Upper lobe of left lung (tissue), 6 donors: Measurements from ENCODE around the gene CCDC57. TPM values are rescaled to one million over a fixed set of nuclear protein-coding genes. Genes with fewer than 3 reads are reported as not detected.

Source experiments
- ATAC-seq, 2 donors: fragments of 200-7000 bp; cut with Tn5 transposase; one replicate each; pipeline ENCODE4 v1.9.1; 2022; ENCODE audit warnings: mild to moderate bottlenecking in 2 of 2, moderate library complexity in 2 of 2; ENCODE audit not compliant: low FRiP score in 2 of 2
- DNase-seq, 2 donors: peaks; one replicate each; pipeline ENCODE4 v3.0.0-alpha.2; 2019 to 2020
- H3K27ac ChIP-seq, 4 donors: fragments of 200-600 bp; sonication (generic); one replicate each; pipeline ENCODE4 v1.5.1; 2016 to 2019
- H3K27me3 ChIP-seq, 4 donors: fragments of 200-600 bp; sonication (generic); one replicate each; pipeline ENCODE4 v1.5.1; 2017 to 2019
- H3K36me3 ChIP-seq, 4 donors: fragments of 200-600 bp; sonication (generic); one replicate each; pipeline ENCODE4 v1.5.1; 2016 to 2019
- H3K4me1 ChIP-seq, 4 donors: fragments of 200-600 bp; sonication (generic); one replicate each; pipeline ENCODE4 v1.5.1; 2018 to 2019
- H3K4me3 ChIP-seq, 4 donors: fragments of 200-600 bp; sonication (generic); one replicate each; pipeline ENCODE4 v1.5.1; 2017 to 2019; ENCODE audit warnings: mild to moderate bottlenecking in 2 of 4, moderate library complexity in 1 of 4
- H3K9me3 ChIP-seq, 4 donors: fragments of 200-600 bp; sonication (generic); one replicate each; pipeline ENCODE4 v1.5.1; 2018 to 2019
- CTCF ChIP-seq, 6 experiments: fragments of 450-650 bp in 4 of 6; fragments of 200-600 bp in 2 of 6; sonication (generic) in 2 of 6; IDR thresholded peaks; one replicate each; pipeline ENCODE4 v1.5.1; 2016 to 2019; ENCODE audit warnings: antibody characterized with exemption in 6 of 6
- EP300 ChIP-seq, 4 donors: sonication (generic); formaldehyde crosslinking; IDR thresholded peaks; one replicate each; pipeline ENCODE4 v1.5.1; 2017; ENCODE audit warnings: antibody characterized with exemption in 4 of 4, control low read depth in 2 of 4
- POLR2A ChIP-seq, 4 donors: fragments of 450-650 bp; IDR thresholded peaks; one replicate each; pipeline ENCODE4 v1.5.1; 2016 to 2017; ENCODE audit warnings: antibody characterized with exemption in 4 of 4, mild to moderate bottlenecking in 2 of 4
- POLR2AphosphoS5 ChIP-seq, 2 donors: sonication (generic); formaldehyde crosslinking; IDR thresholded peaks; one replicate each; pipeline ENCODE4 v1.5.1; 2017; ENCODE audit warnings: antibody characterized with exemption in 2 of 2
- WGBS, 2 donors: methylation state at CpG; one replicate each; pipeline ENCODE4 v1.1.5; 2017 to 2018; 5-methylcytosine and 5-hydroxymethylcytosine counted together
- total RNA-seq, 6 donors: library from RNA; depleted of rRNA in 4 of 6; stranded (reverse); fragments of >200 nt in 4 of 6; gene quantifications; one replicate each; pipeline versions ENCODE4 v1.1.0 to v1.2.1, GENCODE V29; 2016 to 2021
- donor health status: DM: no; HTN: no; CAD: no; lungs with moderate emphysema.
- donor health status: DM: no; HTN: yes; CAD: no; lungs with severe emphysema.

Gene CCDC57
- total RNA-seq, 6 donors from 2014 or later = 52.9 to 204 (median 71.8) TPM

- peak in 1 of 2 donors; percentile 70 for DNase-seq
- ATAC-seq = no peak
- H3K27me3 ChIP-seq = no peaks in the 10 kb centered on the region
- H3K36me3 ChIP-seq = peaks cover 4 to 30% (median 12%) of the 10 kb centered on the region in 4 donors
- peaks cover 67 to 95% (median 84%) of the 10 kb centered on the region in 4 donors for H3K4me1 ChIP-seq
- no peak overlapping the region for H3K4me3 ChIP-seq
- WGBS, 2 donors = 66 to 75% methylated on average over 9 to 25 of the region's 26 CpGs
- no peak for TF ChIP-seq EP300 (IDR thresholded peaks at IDR 0.05)
- no peak for TF ChIP-seq POLR2AphosphoS5 (IDR thresholded peaks at IDR 0.05)
- TF ChIP-seq CTCF (IDR thresholded peaks at IDR 0.05) = no peak
- no peak for TF ChIP-seq POLR2A (IDR thresholded peaks at IDR 0.05)
- H3K9me3 ChIP-seq = no peaks in the 10 kb centered on the region
- peak overlapping the region in 2 of 4 donors; percentile 14 to 86 for H3K27ac ChIP-seq
These were observed 21.8 kb upstream of the CCDC57 start for GRCh38 chr17:82234211-82235055.

GRCh38 chr17:82232876-82233785 lies 20.5 kb upstream of the CCDC57 start:
- 75 to 82% methylated on average over 9 to 19 of the region's 21 CpGs for WGBS, 2 donors
- peaks cover 62 to 93% (median 77%) of the 10 kb centered on the region in 4 donors for H3K4me1 ChIP-seq
- ATAC-seq = no peak
- H3K27me3 ChIP-seq = no peaks in the 10 kb centered on the region
- no peak overlapping the region for H3K4me3 ChIP-seq
- H3K9me3 ChIP-seq = no peaks in the 10 kb centered on the region
- H3K36me3 ChIP-seq = peaks cover 4 to 21% (median 8%) of the 10 kb centered on the region in 4 donors
- H3K27ac ChIP-seq = peak overlapping the region; percentile 97 to 99 (median 98)
- no peak for TF ChIP-seq EP300 (IDR thresholded peaks at IDR 0.05)
- TF ChIP-seq POLR2A (IDR thresholded peaks at IDR 0.05) = no peak
- no peak for DNase-seq

- peak in 1 of 2 donors; percentile 75 for DNase-seq
- H3K36me3 ChIP-seq = peaks cover 0 to 13% (median 7%) of the 10 kb centered on the region in 4 donors
These were observed 19.7 kb upstream of the CCDC57 start for GRCh38 chr17:82232322-82232820.

GRCh38 chr17:82231562-82232321 lies 19.1 kb upstream of the CCDC57 start:
- H3K27ac ChIP-seq = peak overlapping the region; percentile 97 to 99 (median 98)
- H3K4me1 ChIP-seq = peaks cover 54 to 86% (median 68%) of the 10 kb centered on the region in 4 donors
- H3K27me3 ChIP-seq = no peaks in the 10 kb centered on the region
- peaks cover 0 to 7% (median 2%) of the 10 kb centered on the region in 4 donors for H3K36me3 ChIP-seq
- H3K9me3 ChIP-seq = no peaks in the 10 kb centered on the region
- peak in 3 of 4 donors; percentile 33 to 70 (median 42) for TF ChIP-seq POLR2A (IDR thresholded peaks at IDR 0.05)
- no peak for TF ChIP-seq CTCF (IDR thresholded peaks at IDR 0.05)
- no peak for TF ChIP-seq EP300 (IDR thresholded peaks at IDR 0.05)
- peak; percentile 59 to 84 for TF ChIP-seq POLR2AphosphoS5 (IDR thresholded peaks at IDR 0.05)
- H3K4me3 ChIP-seq = peak overlapping the region; percentile 61 to 77 (median 71)
- DNase-seq (peak; percentile 94 to 95), ATAC-seq (peak; percentile 57 to 66)
- WGBS, 2 donors = 0 to 11% methylated on average over 12 to 24 of the region's 42 CpGs

More at GRCh38 chr17:82232322-82232820, 19.7 kb upstream of the CCDC57 start:
- no peaks in the 10 kb centered on the region for H3K9me3 ChIP-seq
- H3K27ac ChIP-seq = peak overlapping the region; percentile 97 to 99 (median 98)
- H3K4me1 ChIP-seq = peaks cover 57 to 92% (median 74%) of the 10 kb centered on the region in 4 donors
- ATAC-seq = no peak
- 61 to 76% methylated on average over 5 to 15 of the region's 21 CpGs for WGBS, 2 donors
- H3K27me3 ChIP-seq = no peaks in the 10 kb centered on the region
- TF ChIP-seq CTCF (IDR thresholded peaks at IDR 0.05) (no peak), POLR2A (IDR thresholded peaks at IDR 0.05) (no peak), EP300 (IDR thresholded peaks at IDR 0.05) (no peak), POLR2AphosphoS5 (IDR thresholded peaks at IDR 0.05) (no peak)
- H3K4me3 ChIP-seq = peak overlapping the region in 3 of 4 donors; percentile 61 to 77 (median 67)
